Muscle layer of colon (tissue), 2 donors: ENCODE data around the gene MTERF4.

Experiments used
- H3K27ac ChIP-seq: one replicate; pipeline ENCODE4 v1.7.0; 2013; ENCODE audit warnings: low read depth, mild to moderate bottlenecking, low read length, moderate library complexity
- H3K27me3 ChIP-seq, 2 donors: one replicate each; pipeline ENCODE4 v1.7.0; 2013; ENCODE audit warnings: low read length in 2 of 2, mild to moderate bottlenecking in 2 of 2; ENCODE audit not compliant: insufficient read depth in 2 of 2, control insufficient read depth in 1 of 2
- H3K36me3 ChIP-seq: one replicate; pipeline ENCODE4 v1.7.0; 2013; ENCODE audit warnings: mild to moderate bottlenecking, low read length; ENCODE audit not compliant: insufficient read depth
- H3K4me1 ChIP-seq: one replicate; pipeline ENCODE4 v1.7.0; 2013; ENCODE audit warnings: mild to moderate bottlenecking, low read length; ENCODE audit not compliant: insufficient read depth
- H3K4me3 ChIP-seq, 2 donors: one replicate each; pipeline ENCODE4 v1.7.0; 2013; ENCODE audit warnings: low read length in 2 of 2, low read depth in 1 of 2, mild to moderate bottlenecking in 1 of 2, moderate library complexity in 1 of 2
- H3K9ac ChIP-seq: one replicate; pipeline ENCODE4 v1.7.0; 2013; ENCODE audit warnings: low read length
- H3K9me3 ChIP-seq: one replicate; pipeline ENCODE4 v1.7.0; 2013; ENCODE audit warnings: mild to moderate bottlenecking, low read length
- donor health status: abdominal sarcoma.
- donor health status: Adenocarcinoma of cecum.

The MTERF4 gene

GRCh38 chr2:241064008-241064801 lies 37.9 kb downstream of the MTERF4 start:
- no peaks in the 10 kb centered on the region for H3K36me3 ChIP-seq
- H3K4me3 ChIP-seq: no peak overlapping the region
- H3K9ac ChIP-seq: no peak overlapping the region
- no peaks in the 10 kb centered on the region for H3K4me1 ChIP-seq
- H3K9me3 ChIP-seq: no peaks in the 10 kb centered on the region
- no peak overlapping the region for H3K27ac ChIP-seq
- H3K27me3 ChIP-seq: peaks cover 0 to 22% of the 10 kb centered on the region in 2 donors

GRCh38 chr2:241063587-241063986 lies 38.5 kb downstream of the MTERF4 start:
- Histone ChIP-seq H3K4me3 (no peak overlapping the region), H3K9ac (no peak overlapping the region), H3K27me3 (peaks cover 0 to 22% of the 10 kb centered on the region in 2 donors), H3K4me1 (no peaks in the 10 kb centered on the region), H3K27ac (no peak overlapping the region), H3K9me3 (no peaks in the 10 kb centered on the region), H3K36me3 (no peaks in the 10 kb centered on the region)

- Histone ChIP-seq H3K4me3 (no peak overlapping the region), H3K36me3 (no peaks in the 10 kb centered on the region), H3K9me3 (no peaks in the 10 kb centered on the region), H3K27me3 (peaks cover 0 to 22% of the 10 kb centered on the region in 2 donors), H3K27ac (no peak overlapping the region), H3K9ac (no peak overlapping the region), H3K4me1 (no peaks in the 10 kb centered on the region)
Observed at GRCh38 chr2:241063093-241063551, 39.0 kb downstream of the MTERF4 start.

GRCh38 chr2:241062389-241063092 lies 39.5 kb downstream of the MTERF4 start:
- H3K4me1 ChIP-seq: no peaks in the 10 kb centered on the region
- no peak overlapping the region for H3K4me3 ChIP-seq
- H3K36me3 ChIP-seq: no peaks in the 10 kb centered on the region
- no peak overlapping the region for H3K27ac ChIP-seq
- H3K9ac ChIP-seq: no peak overlapping the region
- no peaks in the 10 kb centered on the region for H3K9me3 ChIP-seq
- H3K27me3 ChIP-seq: peaks cover 0 to 22% of the 10 kb centered on the region in 2 donors

- H3K27me3 ChIP-seq: peaks cover 0 to 22% of the 10 kb centered on the region in 2 donors
- H3K4me1 ChIP-seq: no peaks in the 10 kb centered on the region
- no peak overlapping the region for H3K27ac ChIP-seq
Observed at GRCh38 chr2:241061275-241061674, 40.8 kb downstream of the MTERF4 start.

GRCh38 chr2:241053576-241054251 lies 48.4 kb downstream of the MTERF4 start:
- Histone ChIP-seq H3K9ac (no peak overlapping the region), H3K9me3 (no peaks in the 10 kb centered on the region), H3K27me3 (no peaks in the 10 kb centered on the region), H3K4me3 (no peak overlapping the region), H3K4me1 (no peaks in the 10 kb centered on the region), H3K27ac (no peak overlapping the region), H3K36me3 (no peaks in the 10 kb centered on the region)

More at GRCh38 chr2:241061275-241061674, 40.8 kb downstream of the MTERF4 start:
- Histone ChIP-seq H3K4me3 (no peak overlapping the region), H3K36me3 (no peaks in the 10 kb centered on the region), H3K9ac (no peak overlapping the region), H3K9me3 (no peaks in the 10 kb centered on the region)

- Histone ChIP-seq H3K36me3 (no peaks in the 10 kb centered on the region), H3K9me3 (no peaks in the 10 kb centered on the region)
Observed at GRCh38 chr2:241052677-241053360, 49.3 kb downstream of the MTERF4 start.

GRCh38 chr2:241051578-241052487 lies 50.3 kb downstream of the MTERF4 start:
- Histone ChIP-seq H3K27ac (no peak overlapping the region), H3K36me3 (no peaks in the 10 kb centered on the region), H3K9ac (no peak overlapping the region), H3K9me3 (no peaks in the 10 kb centered on the region), H3K27me3 (no peaks in the 10 kb centered on the region), H3K4me1 (no peaks in the 10 kb centered on the region), H3K4me3 (no peak overlapping the region)

More at GRCh38 chr2:241052677-241053360, 49.3 kb downstream of the MTERF4 start:
- H3K4me3 ChIP-seq: no peak overlapping the region
- H3K9ac ChIP-seq: no peak overlapping the region
- no peaks in the 10 kb centered on the region for H3K27me3 ChIP-seq
- no peaks in the 10 kb centered on the region for H3K4me1 ChIP-seq
- no peak overlapping the region for H3K27ac ChIP-seq

GRCh38 chr2:241050624-241051577 lies 51.2 kb downstream of the MTERF4 start:
- H3K4me1 ChIP-seq: no peaks in the 10 kb centered on the region
- H3K27me3 ChIP-seq: no peaks in the 10 kb centered on the region
- no peaks in the 10 kb centered on the region for H3K36me3 ChIP-seq
- H3K4me3 ChIP-seq: no peak overlapping the region
- no peak overlapping the region for H3K27ac ChIP-seq
- H3K9ac ChIP-seq: no peak overlapping the region
- H3K9me3 ChIP-seq: no peaks in the 10 kb centered on the region
